ENCODE data around the gene CNST.

- TF ChIP-seq CTCF (conservative IDR thresholded peaks at IDR 0.05; ENCODE audit: low read depth, low read length) (no peak), EZH2 (IDR thresholded peaks at IDR 0.05; ENCODE audit: borderline replicate concordance, low read depth, low read length, poor library complexity, severe bottlenecking) (no peak)
Observed at GRCh38 chr1:246579818-246580217, 13.6 kb downstream of the CNST start.

Measured in A673 (cell line).